A549 treated with CORT108297 at 1 μM for 4 hours (cell line): Measurements from ENCODE around the gene MAST2. TPM values are rescaled to one million over a fixed set of nuclear protein-coding genes. Genes with fewer than 3 reads are reported as not detected.

Experiments used
- total RNA-seq: library from RNA; stranded (reverse); fragments of 200-300 nt; extraction: Qiagen RNA extraction; gene quantifications from 5 replicates; pipeline ENCODE4 v1.2.3, GENCODE V29; 2022

Gene MAST2
- 17.2 to 22.2 TPM (median 20.7 TPM) in 5 replicates for total RNA-seq

DNA sequence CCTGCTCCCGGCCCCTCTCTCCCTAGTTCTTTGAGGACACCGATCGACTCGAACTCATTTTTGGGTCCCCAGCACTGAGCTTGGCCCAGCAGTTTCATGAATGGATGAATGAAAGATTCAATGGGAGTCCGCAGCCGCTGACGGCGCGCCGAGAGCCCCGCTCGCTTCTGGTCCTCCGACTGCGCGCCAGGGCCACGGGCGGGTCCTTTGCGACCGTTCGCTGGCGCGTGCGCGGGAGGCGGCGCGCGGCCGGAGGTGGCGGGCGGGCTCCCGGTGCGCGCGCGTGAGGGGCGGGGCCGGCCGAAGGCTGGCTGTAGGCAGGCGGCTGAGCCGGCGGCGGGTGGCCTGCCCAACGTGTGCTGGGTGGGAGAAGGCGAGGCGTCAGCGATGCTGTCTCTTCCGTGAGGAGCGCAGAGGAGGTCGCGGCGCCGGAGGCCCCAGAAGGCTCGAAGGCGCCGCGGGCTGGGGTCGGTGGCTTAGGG, at the start of gene MAST2:
MAST2 (plus strand) TSS at position 314 of the 482 bp plus-strand sequence. CDS start 284 bp downstream, outside the sequence.

Other genes starting within 250 kb of the MAST2 start
- 109 to 160 TPM (median 122 TPM) in 5 replicates for gene NASP, start 219.6 kb upstream of the MAST2 start, total RNA-seq
- gene CCDC17, start 179.6 kb upstream of the MAST2 start, total RNA-seq, result 0.24 to 0.51 TPM (median 0.35 TPM) in 5 replicates
- 32.6 to 56.1 TPM (median 37.7 TPM) in 5 replicates for gene GPBP1L1, start 117.1 kb upstream of the MAST2 start, total RNA-seq
- 16.8 to 21.0 TPM (median 20.8 TPM) in 5 replicates for gene TMEM69, start 115.4 kb upstream of the MAST2 start, total RNA-seq
- 4.5 to 5.7 TPM (median 4.8 TPM) in 5 replicates for gene IPP, start 53.0 kb upstream of the MAST2 start, total RNA-seq